NCI-H460 (cell line): ENCODE measurements around the gene GAREM1. TPM values are rescaled to one million over a fixed set of nuclear protein-coding genes. Genes with fewer than 3 reads are reported as not detected.

Experiments used
- DNase-seq: peaks from one replicate; pipeline ENCODE4 v3.0.0-alpha.2; 2016; ENCODE audit warnings: low read depth; ENCODE audit errors: extremely low read depth
- total RNA-seq: library from RNA; depleted of rRNA; stranded (reverse); fragments of >200 nt; shearing (Covaris generic); gene quantifications from 2 replicates; pipeline ENCODE4 v1.2.3, GENCODE V29; 2014

GAREM1 gene
- total RNA-seq, 1 experiment from 2014 or later: 9.5 TPM

- no peak for DNase-seq
Observed at GRCh38 chr18:32459361-32460101, 11.2 kb downstream of the GAREM1 start.

- DNase-seq: no peak
Observed at GRCh38 chr18:32455361-32455760, 15.3 kb downstream of the GAREM1 start.

GRCh38 chr18:32454593-32454992 is 16.1 kb downstream of the GAREM1 start:
- no peak for DNase-seq

GRCh38 chr18:32450874-32451273 is 19.8 kb downstream of the GAREM1 start:
- DNase-seq: no peak

GRCh38 chr18:32450026-32450691 is 20.5 kb downstream of the GAREM1 start:
- no peak for DNase-seq

GRCh38 chr18:32446780-32447179 is 23.9 kb downstream of the GAREM1 start:
- no peak for DNase-seq

GRCh38 chr18:32445846-32446245 is 24.8 kb downstream of the GAREM1 start:
- no peak for DNase-seq

GRCh38 chr18:32443706-32444215 is 26.9 kb downstream of the GAREM1 start:
- no peak for DNase-seq

- DNase-seq: no peak
Observed at GRCh38 chr18:32443033-32443705, 27.5 kb downstream of the GAREM1 start.

- DNase-seq: no peak
Observed at GRCh38 chr18:32442575-32442974, 28.1 kb downstream of the GAREM1 start.

- DNase-seq: no peak
Observed at GRCh38 chr18:32441533-32441932, 29.1 kb downstream of the GAREM1 start.

GRCh38 chr18:32440518-32440917 is 30.2 kb downstream of the GAREM1 start:
- no peak for DNase-seq

- no peak for DNase-seq
Observed at GRCh38 chr18:32439802-32440201, 30.9 kb downstream of the GAREM1 start.

- no peak for DNase-seq
Observed at GRCh38 chr18:32439241-32439640, 31.4 kb downstream of the GAREM1 start.

- DNase-seq: no peak
Observed at GRCh38 chr18:32438173-32438572, 32.5 kb downstream of the GAREM1 start.

GRCh38 chr18:32437100-32437834 is 33.4 kb downstream of the GAREM1 start:
- DNase-seq: no peak

GRCh38 chr18:32435631-32436500 is 34.8 kb downstream of the GAREM1 start:
- DNase-seq: no peak

GRCh38 chr18:32431753-32432152 is 38.9 kb downstream of the GAREM1 start:
- DNase-seq: no peak

GRCh38 chr18:32429402-32429801 is 41.3 kb downstream of the GAREM1 start:
- no peak for DNase-seq
